Epithelial cell of proximal tubule (primary cell): ENCODE results near the gene ARHGAP26. TPM values are rescaled to one million over a fixed set of nuclear protein-coding genes. Genes with fewer than 3 reads are reported as not detected.

Experiments used
- DNase-seq: peaks from one replicate; pipeline ENCODE4 v3.0.0-alpha.2; 2011; ENCODE audit warnings: low read depth
- H3K4me3 ChIP-seq: 2 replicates; pipeline ENCODE4 v1.5.1; 2011; ENCODE audit warnings: low read depth, mild to moderate bottlenecking, low read length
- total RNA-seq: library from RNA; depleted of rRNA; stranded (reverse); fragments of >200 nt; gene quantifications from 2 replicates; pipeline ENCODE4 v1.2.3, GENCODE V29; 2015
- TF ChIP-seq, protein P1 (sequence below): conservative IDR thresholded peaks from 2 replicates; pipeline ENCODE4 v1.5.1; 2012; ENCODE audit warnings: low read depth, mild to moderate bottlenecking, low read length

ARHGAP26 gene
- total RNA-seq, 1 donor from 2014 or later = 7.0 TPM

DNA sequence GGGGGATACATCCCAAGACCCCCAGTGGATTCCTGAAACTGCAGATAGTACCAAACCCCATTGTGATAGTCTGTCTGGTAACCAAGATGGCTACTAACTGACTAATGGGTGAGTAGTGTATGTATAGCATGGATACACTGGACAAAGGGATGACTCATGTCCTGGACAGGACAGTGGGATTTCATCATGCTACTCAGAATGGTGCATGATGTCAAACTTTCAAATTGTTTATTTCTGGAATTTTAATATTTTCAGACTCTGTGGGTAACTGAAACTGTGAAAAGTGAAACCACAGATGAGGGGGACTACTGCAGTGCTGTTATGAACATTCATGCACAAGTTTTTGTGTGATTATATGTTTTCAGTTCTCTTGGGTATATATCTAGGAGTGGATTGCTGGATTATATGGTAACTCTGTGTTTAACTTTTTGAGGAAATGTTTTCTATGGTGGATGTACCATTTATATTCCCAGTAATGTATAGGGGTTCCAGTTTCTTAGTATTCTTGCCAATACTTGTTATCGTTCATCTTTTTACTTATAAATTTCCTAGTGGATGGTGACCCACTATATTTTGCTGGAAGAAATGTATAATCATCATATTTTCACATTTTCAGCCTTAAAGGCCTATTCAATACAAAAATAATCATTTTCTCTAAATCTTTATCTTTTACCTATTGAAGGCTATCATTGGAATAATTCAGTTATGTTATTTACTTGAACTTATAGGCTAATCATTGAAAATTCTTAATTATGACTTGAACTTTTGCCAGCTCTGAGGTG lies 492.4 kb downstream of the ARHGAP26 start:
- TF ChIP-seq, protein P1, sequence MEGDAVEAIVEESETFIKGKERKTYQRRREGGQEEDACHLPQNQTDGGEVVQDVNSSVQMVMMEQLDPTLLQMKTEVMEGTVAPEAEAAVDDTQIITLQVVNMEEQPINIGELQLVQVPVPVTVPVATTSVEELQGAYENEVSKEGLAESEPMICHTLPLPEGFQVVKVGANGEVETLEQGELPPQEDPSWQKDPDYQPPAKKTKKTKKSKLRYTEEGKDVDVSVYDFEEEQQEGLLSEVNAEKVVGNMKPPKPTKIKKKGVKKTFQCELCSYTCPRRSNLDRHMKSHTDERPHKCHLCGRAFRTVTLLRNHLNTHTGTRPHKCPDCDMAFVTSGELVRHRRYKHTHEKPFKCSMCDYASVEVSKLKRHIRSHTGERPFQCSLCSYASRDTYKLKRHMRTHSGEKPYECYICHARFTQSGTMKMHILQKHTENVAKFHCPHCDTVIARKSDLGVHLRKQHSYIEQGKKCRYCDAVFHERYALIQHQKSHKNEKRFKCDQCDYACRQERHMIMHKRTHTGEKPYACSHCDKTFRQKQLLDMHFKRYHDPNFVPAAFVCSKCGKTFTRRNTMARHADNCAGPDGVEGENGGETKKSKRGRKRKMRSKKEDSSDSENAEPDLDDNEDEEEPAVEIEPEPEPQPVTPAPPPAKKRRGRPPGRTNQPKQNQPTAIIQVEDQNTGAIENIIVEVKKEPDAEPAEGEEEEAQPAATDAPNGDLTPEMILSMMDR = no peak
- no peak for DNase-seq

GRCh38 chr5:143263272-143263810 lies 493.2 kb downstream of the ARHGAP26 start:
- no peak overlapping the region for H3K4me3 ChIP-seq
- TF ChIP-seq, protein P1 = no peak
- no peak for DNase-seq

More for the DNA sequence above, 492.4 kb downstream of the ARHGAP26 start:
- H3K4me3 ChIP-seq = no peak overlapping the region

DNA sequence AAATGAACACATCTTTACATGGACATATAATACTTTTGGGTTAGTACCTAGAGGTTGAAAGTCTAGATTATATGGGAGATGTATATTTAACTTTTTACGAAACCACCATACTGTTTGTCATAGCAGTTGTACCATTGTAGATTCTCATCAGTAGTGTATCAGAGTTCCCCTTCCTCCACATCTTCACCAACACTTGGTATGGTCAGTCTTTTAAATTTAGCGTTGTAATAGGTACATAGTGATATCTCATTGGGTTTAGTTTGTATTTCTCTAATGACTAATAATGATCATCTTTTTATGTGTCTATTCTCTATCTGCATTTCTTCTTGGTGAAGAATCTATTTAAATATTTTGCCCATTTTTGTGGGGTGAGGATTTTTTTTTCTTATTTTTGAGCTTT lies 495.8 kb downstream of the ARHGAP26 start:
- TF ChIP-seq, protein P1 = no peak
- no peak for DNase-seq
- H3K4me3 ChIP-seq = no peak overlapping the region

DNA sequence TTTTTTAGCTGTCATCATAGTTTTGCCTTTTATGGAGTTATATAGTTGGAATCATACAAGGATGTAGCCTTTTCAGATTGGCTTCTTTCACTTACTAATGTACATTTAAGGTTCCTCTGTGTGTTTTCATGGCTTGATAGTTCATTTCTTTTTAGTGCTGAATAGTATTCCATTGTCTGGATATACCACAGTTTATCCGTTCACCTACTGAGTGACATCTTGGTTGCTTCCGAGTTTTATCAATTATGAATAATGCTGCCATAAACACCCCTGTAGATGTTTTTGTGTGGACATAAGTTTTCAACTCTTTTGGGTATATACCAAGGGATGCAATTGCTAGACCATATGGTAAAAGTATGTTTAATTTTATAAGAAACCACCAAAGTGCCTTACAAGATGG lies 497.0 kb downstream of the ARHGAP26 start:
- no peak overlapping the region for H3K4me3 ChIP-seq
- no peak for DNase-seq
- TF ChIP-seq, protein P1 = no peak

DNA sequence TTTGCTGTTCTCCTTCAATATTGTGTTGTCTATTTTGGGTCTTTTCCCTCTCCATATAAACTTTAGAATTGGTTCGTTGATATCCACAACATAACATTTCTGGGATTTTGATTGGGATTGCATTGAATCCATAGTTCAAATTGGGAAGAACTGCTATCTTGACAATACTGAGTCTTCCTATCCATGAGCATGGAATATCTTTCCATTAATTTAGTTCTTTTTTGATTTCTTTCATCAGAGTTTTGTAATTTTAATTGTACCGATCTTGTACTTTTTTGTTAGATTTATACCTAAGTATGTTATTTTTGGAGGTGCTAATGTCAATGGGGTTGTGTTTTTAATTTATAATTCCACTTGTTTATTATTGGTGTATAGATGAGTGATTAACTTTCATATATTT lies 498.2 kb downstream of the ARHGAP26 start:
- DNase-seq = no peak
- no peak overlapping the region for H3K4me3 ChIP-seq
- TF ChIP-seq, protein P1 = no peak

GRCh38 chr5:143271431-143271830 lies 501.3 kb downstream of the ARHGAP26 start:
- DNase-seq = no peak
- TF ChIP-seq, protein P1 = no peak
- no peak overlapping the region for H3K4me3 ChIP-seq

- DNase-seq = no peak
- TF ChIP-seq, protein P1 = no peak
- H3K4me3 ChIP-seq = no peak overlapping the region
Measured at GRCh38 chr5:143274952-143275351, 504.8 kb downstream of the ARHGAP26 start.
